GM19372 (cell line): Measurements from ENCODE around the gene CMBL.
A peak's percentile ranks its signal among the peaks of the same experiment; 100 is the strongest.
"Not testable (repeated sequence)": the region's sequence is repeated elsewhere in the genome, so short reads cannot be mapped to it uniquely, and the experiment has no call there.

Experiments
- ATAC-seq: cut with Tn5 transposase; IDR thresholded peaks from one replicate; pipeline ENCODE4 v1.9.1; 2021; ENCODE audit warnings: mild to moderate bottlenecking, low read depth, moderate library complexity; ENCODE audit not compliant: unreplicated experiment

CMBL gene

DNA sequence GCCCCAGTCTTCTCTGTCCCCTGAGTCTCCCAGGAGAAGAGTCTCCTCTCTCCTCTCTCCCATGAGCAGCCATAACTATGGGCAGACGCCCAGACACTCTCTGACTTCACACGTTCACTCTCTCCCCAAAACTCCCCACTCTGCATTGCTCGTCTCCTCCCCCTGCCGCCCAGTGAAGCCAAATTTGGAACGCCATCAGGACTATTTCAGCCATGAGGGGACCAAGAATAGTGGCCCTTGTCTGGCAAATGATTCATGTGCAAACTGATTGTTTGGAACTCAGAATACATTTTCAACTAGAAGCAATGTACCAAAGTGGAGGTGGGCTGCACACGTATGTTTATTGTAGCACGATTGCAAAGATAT, 20.9 kb downstream of the CMBL start:
- ATAC-seq: no peak

GRCh38 chr5:10286162-10286861, 21.4 kb downstream of the CMBL start:
- no peak for ATAC-seq

GRCh38 chr5:10285362-10285761, 22.3 kb downstream of the CMBL start:
- ATAC-seq: not testable (repeated sequence)

DNA sequence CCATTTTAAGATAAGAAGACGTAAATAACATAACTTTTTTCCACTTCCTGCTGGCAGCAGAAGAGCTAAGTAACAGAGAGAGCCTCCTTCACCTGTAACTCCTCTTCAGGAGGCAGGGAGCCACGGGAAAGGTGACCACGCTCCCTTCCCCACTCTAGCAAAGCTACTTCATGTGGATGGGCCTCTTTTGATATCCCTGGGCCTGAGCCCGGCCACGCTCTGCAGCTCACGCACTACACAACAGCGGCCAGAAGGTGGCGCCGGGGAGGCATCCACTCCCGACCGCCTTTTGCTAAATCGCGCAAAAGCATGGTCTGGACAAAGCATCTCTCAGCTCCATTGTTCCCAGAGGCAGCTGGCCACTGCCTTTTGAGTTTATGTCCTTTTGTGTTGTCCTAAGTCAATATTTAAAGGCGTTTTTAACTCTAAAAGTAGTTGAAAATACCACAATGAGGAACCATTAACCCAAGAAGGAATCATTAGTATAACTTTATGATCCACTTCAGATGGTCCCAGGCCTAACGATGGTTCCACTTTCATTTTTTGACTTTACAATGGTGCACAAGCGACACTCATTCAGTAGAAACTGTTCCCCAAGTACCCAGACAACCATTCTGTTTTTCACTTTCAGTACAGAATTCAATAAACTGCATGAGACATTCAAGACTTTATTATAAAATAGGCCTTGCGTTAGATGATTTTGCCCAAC, 23.6 kb downstream of the CMBL start:
- peak; percentile 94 for ATAC-seq

GRCh38 chr5:10279925-10280720, 27.6 kb downstream of the CMBL start:
- no peak for ATAC-seq

DNA sequence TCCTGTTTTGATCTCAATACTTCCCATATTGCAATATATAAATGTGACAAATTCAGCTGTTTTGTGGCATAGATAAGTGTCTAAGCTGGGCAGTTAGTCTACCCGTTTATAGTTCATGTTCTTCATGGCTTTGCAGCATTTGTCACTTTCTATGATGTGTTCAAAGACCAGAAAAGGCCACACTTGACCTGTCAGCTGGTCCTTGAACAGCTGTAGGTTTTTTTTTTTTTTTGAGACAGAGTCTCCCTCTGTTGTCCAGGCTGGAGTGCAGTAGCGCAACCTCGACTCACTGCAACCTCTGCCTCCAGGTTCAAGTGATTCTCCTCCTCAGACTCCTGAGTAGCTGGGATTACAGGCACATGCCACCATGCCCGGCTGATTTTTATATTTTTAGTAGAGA, 28.4 kb downstream of the CMBL start:
- no peak for ATAC-seq

DNA sequence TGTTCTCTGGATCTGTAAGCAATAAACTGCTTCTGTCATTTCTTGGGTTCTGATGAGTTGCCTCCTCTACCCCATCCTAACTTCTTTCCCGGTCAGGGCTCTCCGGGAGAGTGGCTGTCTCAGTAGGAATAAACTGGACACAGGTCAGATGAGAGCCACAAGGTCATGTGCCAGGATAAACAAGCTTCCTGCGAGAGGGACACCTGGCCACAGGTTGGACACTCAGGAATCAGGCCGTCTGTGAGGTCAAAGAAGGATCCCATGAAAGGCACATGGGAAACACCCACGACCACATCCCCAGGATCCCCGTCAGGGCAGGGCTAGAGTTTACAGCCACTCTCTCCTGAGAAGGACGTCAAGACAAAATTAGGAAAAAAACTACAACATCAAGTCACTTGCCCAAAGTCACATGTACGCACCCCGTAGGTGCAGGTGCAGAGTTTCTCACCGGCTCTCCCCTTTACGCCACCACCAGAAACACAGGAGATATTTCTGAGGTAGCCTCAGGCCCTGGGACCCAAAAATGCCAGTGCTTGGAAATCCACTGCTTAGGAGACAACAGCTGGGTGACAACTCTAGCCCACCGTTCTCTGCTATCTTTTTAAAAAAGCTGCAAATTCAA, 28.9 kb downstream of the CMBL start:
- ATAC-seq: no peak

DNA sequence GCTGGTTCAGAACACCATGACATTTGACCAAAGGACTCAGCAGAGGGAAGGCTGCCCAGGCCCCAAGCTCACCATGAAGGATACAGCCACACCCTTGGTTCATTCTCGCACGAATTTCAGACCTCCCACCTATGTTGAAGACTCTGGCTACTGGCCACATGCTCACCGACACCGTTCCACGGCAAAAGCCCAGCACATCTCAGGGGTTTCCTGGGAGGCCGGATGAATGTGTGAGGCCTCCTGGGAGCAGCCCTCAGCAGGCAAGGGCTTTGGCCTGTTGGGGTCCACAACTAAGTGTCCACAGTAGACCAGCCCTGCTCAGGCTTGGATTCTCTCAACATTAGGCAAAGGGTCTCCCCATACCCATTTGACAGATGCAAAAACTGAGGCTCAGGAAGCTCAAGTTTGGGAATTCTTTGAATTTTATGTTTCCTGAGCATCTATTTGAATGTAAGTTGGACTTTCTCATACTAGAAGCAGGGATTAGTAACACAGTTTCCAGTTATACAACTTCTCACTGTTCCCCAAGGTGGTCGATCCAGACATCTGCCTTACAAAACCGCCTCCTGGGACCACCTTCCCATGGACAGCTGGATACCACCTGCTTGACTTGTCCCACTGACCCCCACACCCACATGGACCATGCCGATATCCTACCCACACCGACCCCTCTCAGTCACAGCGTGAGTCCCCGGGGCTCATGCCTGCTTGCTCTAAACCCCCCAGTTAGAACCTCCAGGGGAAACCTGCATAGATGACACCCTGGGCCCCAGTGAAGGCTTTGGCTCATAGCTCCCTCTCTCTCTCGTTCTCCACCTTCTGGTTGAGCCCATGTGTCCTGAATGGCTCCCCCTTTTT, 29.7 kb downstream of the CMBL start:
- no peak for ATAC-seq

GRCh38 chr5:10276691-10277090, 31.0 kb downstream of the CMBL start:
- no peak for ATAC-seq

- ATAC-seq: no peak
Measured at GRCh38 chr5:10275991-10276390, 31.7 kb downstream of the CMBL start.

GRCh38 chr5:10275460-10275859, 32.2 kb downstream of the CMBL start:
- no peak for ATAC-seq

GRCh38 chr5:10272875-10273209, 34.9 kb downstream of the CMBL start:
- not testable (repeated sequence) for ATAC-seq

GRCh38 chr5:10272053-10272874, 35.4 kb downstream of the CMBL start:
- no peak for ATAC-seq

GRCh38 chr5:10268100-10268499, 39.6 kb downstream of the CMBL start:
- no peak for ATAC-seq

DNA sequence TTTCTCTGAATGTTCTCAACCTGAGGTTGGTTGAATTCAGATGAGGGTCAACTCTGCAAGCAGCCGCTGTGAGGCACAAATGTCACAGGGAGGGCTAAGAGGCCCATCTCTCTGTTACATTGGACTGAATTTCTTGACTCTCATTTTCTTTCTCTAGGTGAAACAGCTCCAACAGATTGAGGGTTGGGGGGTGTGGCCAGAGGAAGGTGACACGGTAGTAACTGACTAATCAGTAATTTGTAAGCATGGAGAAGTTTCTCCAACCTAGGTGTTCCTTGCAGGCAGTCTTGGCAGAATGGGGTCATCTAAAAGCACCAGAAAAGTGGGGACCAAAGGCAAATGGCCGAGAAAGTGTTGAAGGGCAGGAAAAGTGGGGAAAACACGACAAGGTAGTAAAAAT, 40.9 kb downstream of the CMBL start:
- no peak for ATAC-seq

DNA sequence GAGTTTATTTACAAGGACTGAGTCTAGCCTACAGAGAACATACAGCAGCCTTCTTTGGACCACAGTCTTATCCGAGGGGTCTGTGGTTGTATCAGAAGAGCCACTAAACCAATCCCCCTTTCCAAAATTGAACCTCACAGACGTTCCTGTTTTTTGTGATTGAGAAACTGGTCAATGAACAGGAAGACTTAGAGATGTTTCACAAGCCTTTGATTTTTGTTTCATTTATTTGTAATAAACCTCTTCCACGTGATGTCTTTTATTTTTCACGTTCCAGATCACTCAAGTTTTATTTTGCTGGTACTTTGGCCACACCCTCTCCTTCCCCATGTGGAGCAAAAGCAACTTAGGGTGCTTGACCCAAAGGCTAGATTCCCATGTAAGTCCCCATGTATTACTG, 41.6 kb downstream of the CMBL start:
- no peak for ATAC-seq

DNA sequence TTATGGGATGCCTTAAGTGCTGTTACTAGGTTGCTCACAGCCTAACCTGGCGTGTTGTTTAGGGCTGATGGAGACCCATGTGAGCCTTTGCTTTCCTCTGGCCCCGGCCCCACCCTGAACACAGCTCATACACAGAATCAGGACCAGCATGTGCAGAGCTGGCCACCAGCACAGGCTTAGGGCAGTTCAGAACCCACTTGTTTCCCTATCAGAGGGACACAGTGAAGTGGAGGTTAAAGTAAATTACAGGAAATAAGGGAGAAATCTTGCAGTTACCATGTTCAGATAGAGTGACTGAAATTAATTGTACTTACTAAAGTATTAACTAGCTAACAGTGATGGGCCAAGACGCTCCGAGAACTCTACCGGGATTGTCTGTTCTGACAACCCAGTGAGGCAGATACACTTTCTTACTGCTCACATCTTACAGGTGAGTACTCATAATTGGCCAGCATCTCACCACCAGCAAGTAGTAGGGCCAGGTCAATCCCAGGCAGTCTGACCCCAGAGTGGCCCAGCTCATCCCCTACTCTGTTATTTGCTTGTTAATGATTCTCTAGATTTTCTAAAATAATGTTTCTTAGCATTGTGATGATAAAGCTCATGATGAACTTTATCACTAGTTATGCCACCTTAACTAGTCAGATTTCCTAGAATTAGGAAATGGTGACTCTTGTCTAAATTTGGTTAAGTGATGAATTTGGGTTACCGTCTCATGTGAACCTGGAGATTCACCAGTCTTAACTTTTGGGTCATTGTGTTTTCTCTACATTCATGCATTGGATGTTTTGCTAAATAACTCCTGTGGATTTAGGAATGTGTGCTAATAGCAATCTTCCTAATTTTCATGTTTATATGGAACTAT, 42.2 kb downstream of the CMBL start:
- no peak for ATAC-seq

DNA sequence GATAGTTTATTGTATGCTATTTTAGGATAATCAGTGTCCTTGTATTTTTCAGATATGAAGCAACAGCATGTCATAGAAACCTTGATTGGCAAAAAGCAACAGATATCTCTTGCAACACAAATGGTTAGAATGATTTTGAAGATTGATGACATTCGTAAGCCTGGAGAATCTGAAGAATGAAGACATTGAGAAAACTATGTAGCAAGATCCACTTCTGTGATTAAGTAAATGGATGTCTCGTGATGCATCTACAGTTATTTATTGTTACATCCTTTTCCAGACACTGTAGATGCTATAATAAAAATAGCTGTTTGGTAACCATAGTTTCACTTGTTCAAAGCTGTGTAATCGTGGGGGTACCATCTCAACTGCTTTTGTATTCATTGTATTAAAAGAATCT, 43.1 kb downstream of the CMBL start:
- ATAC-seq: no peak

DNA sequence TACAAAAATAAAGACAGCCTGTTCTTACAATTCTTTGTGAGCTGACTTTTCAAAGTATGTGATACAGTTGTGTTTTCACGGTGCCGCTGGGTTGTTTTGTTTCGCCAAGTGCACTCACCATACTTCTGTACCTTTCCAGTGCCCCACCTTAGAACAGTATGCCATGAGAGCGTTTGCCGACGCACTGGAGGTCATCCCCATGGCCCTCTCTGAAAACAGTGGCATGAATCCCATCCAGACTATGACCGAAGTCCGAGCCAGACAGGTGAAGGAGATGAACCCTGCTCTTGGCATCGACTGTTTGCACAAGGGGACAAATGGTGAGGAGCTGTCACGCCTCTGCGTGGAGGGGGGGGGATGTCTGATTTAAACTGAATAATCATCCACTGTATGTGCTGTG, 44.7 kb downstream of the CMBL start:
- ATAC-seq: no peak
